HepG2 (cell line): ENCODE results near the gene TNFAIP8L2. TPM values are rescaled to one million over a fixed set of nuclear protein-coding genes. Genes with fewer than 3 reads are reported as not detected.

ENCODE experiments used
- MAFK ChIP-seq, 2 experiments: IDR thresholded peaks in 1 of 2; conservative IDR thresholded peaks in 1 of 2; 2 replicates each; pipeline ENCODE4 v1.6.1; 2011; ENCODE audit warnings: improper control_type of control experiment in 2 of 2, low read length in 2 of 2
- MLXIP ChIP-seq: sonication (generic); formaldehyde crosslinking; IDR thresholded peaks from 2 replicates; pipeline ENCODE4 v1.9.0; 2021; ENCODE audit warnings: missing genetic modification reagents, borderline replicate concordance
- NFIB ChIP-seq: sonication (generic); formaldehyde crosslinking; IDR thresholded peaks from 2 replicates; pipeline ENCODE4 v1.9.0; 2021; ENCODE audit warnings: missing genetic modification reagents, mild to moderate bottlenecking, borderline replicate concordance
- NPAS2 ChIP-seq: sonication (generic); formaldehyde crosslinking; IDR thresholded peaks from 2 replicates; pipeline ENCODE4 v1.8.0; 2022; ENCODE audit warnings: mild to moderate bottlenecking, missing genetic modification reagents, borderline replicate concordance
- SP4 ChIP-seq: sonication (generic); formaldehyde crosslinking; IDR thresholded peaks from 2 replicates; pipeline ENCODE4 v1.8.1; 2023; ENCODE audit warnings: mild to moderate bottlenecking, missing genetic modification reagents
- SRSF4 ChIP-seq: fragments of 200-400 bp; formaldehyde crosslinking; IDR thresholded peaks from one replicate; pipeline ENCODE4 v1.6.1; 2018; ENCODE audit warnings: mild to moderate bottlenecking, low read depth, low read length, moderate library complexity; ENCODE audit not compliant: poor library complexity, severe bottlenecking
- STAG1 ChIP-seq: sonication (generic); formaldehyde crosslinking; IDR thresholded peaks from 2 replicates; pipeline ENCODE4 v1.4.0; 2020; ENCODE audit warnings: missing genetic modification reagents
- ZNF282 ChIP-seq: fragments of 450-650 bp; IDR thresholded peaks from 2 replicates; pipeline ENCODE4 v1.6.1; 2018; ENCODE audit not compliant: partially characterized antibody
- ZNF317 ChIP-seq: sonication (generic); formaldehyde crosslinking; IDR thresholded peaks from 2 replicates; pipeline ENCODE4 v1.5.0; 2020; ENCODE audit warnings: mild to moderate bottlenecking, missing genetic modification reagents
- ZNF337 ChIP-seq: sonication (generic); formaldehyde crosslinking; IDR thresholded peaks from 2 replicates; pipeline ENCODE4 v1.5.1; 2020; ENCODE audit warnings: missing genetic modification reagents, low read depth, mild to moderate bottlenecking, borderline replicate concordance
- ZNF34 ChIP-seq: sonication (generic); formaldehyde crosslinking; IDR thresholded peaks from 2 replicates; pipeline ENCODE4 v1.4.0; 2020; ENCODE audit warnings: mild to moderate bottlenecking, missing genetic modification reagents, borderline replicate concordance
- ZNF569 ChIP-seq: sonication (generic); formaldehyde crosslinking; IDR thresholded peaks from 2 replicates; pipeline ENCODE4 v1.5.0; 2020; ENCODE audit warnings: mild to moderate bottlenecking, missing genetic modification reagents, moderate library complexity, borderline replicate concordance
- ZNF768 ChIP-seq: sonication (generic); formaldehyde crosslinking; IDR thresholded peaks from 2 replicates; pipeline ENCODE4 v1.4.0; 2020; ENCODE audit warnings: missing genetic modification reagents
- ZNF839 ChIP-seq: sonication (generic); formaldehyde crosslinking; IDR thresholded peaks from 2 replicates; pipeline ENCODE4 v1.4.0; 2020; ENCODE audit warnings: missing genetic modification reagents, mild to moderate bottlenecking, borderline replicate concordance
- polyA plus RNA-seq, 8 experiments: library from polyadenylated mRNA; depleted of rRNA in 3 of 8; stranded (reverse) in 7 of 8; unstranded in 1 of 8; fragments of >200 nt; fragmentation: Illumina TruSeq in 4 of 8; extraction: Trizol in 4 of 8; gene quantifications; 2 replicates each; pipeline versions ENCODE4 v1.2.1 to v1.2.3, GENCODE V29; 2011 to 2016; ENCODE audit warnings: low read depth in 4 of 8, missing spikeins in 1 of 8, mixed read lengths in 1 of 8; ENCODE audit not compliant: insufficient read depth in 1 of 8
- total RNA-seq, 5 experiments: library from RNA; depleted of rRNA; stranded (reverse); fragments of >200 nt; fragmentation: Illumina TruSeq; extraction: Trizol; gene quantifications; 2 replicates each; pipeline ENCODE4 v1.2.3, GENCODE V29; 2016; ENCODE audit warnings: low read depth in 1 of 5
- TF ChIP-seq, protein P1 (sequence below): sonication (generic); formaldehyde crosslinking; IDR thresholded peaks from 2 replicates; pipeline ENCODE4 v1.5.1; 2020; ENCODE audit warnings: mild to moderate bottlenecking, missing genetic modification reagents
- TF ChIP-seq, protein P2 (sequence below): fragments of 450-650 bp; IDR thresholded peaks from 2 replicates; pipeline ENCODE4 v1.6.1; 2016
- TF ChIP-seq, protein P3 (sequence below), 2 experiments: IDR thresholded peaks; 2 replicates each; pipeline ENCODE4 v1.6.1; 2011 to 2012; ENCODE audit warnings: low read length in 2 of 2, borderline replicate concordance in 1 of 2, low read depth in 1 of 2, mild to moderate bottlenecking in 1 of 2, moderate library complexity in 1 of 2

TNFAIP8L2 gene
- total and polyA plus RNA-seq, 2 of the 13 experiments (the other 11 are each of a cell fraction or from before 2014, with no cell fraction given) = not detected

GRCh38 chr1:151146412-151147131 is 9.9 kb upstream of the TNFAIP8L2 start, which contains the start of gene SEMA6C (continued):
- TF ChIP-seq, protein P1, sequence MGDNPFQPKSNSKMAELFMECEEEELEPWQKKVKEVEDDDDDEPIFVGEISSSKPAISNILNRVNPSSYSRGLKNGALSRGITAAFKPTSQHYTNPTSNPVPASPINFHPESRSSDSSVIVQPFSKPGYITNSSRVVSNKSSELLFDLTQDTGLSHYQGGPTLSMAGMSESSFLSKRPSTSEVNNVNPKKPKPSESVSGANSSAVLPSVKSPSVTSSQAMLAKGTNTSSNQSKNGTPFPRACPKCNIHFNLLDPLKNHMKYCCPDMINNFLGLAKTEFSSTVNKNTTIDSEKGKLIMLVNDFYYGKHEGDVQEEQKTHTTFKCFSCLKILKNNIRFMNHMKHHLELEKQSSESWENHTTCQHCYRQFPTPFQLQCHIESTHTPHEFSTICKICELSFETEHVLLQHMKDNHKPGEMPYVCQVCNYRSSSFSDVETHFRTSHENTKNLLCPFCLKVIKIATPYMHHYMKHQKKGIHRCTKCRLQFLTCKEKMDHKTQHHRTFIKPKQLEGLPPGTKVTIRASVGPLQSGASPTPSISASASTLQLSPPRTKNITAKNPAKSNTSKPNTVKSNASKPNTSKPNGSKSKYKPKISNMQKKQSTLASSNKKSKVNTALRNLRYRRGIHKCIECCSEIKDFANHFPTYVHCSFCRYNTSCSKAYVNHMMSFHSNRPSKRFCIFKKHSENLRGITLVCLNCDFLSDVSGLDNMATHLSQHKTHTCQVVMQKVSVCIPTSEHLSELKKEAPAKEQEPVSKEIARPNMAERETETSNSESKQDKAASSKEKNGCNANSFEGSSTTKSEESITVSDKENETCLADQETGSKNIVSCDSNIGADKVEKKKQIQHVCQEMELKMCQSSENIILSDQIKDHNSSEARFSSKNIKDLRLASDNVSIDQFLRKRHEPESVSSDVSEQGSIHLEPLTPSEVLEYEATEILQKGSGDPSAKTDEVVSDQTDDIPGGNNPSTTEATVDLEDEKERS = peak; percentile 41; the same call in 1 of the 2 replicates
- no peak for TF ChIP-seq NFIB
- TF ChIP-seq MLXIP = no peak
- TF ChIP-seq, protein P2, sequence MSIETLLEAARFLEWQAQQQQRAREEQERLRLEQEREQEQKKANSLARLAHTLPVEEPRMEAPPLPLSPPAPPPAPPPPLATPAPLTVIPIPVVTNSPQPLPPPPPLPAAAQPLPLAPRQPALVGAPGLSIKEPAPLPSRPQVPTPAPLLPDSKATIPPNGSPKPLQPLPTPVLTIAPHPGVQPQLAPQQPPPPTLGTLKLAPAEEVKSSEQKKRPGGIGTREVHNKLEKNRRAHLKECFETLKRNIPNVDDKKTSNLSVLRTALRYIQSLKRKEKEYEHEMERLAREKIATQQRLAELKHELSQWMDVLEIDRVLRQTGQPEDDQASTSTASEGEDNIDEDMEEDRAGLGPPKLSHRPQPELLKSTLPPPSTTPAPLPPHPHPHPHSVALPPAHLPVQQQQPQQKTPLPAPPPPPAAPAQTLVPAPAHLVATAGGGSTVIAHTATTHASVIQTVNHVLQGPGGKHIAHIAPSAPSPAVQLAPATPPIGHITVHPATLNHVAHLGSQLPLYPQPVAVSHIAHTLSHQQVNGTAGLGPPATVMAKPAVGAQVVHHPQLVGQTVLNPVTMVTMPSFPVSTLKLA = no peak
- TF ChIP-seq MAFK (conservative IDR thresholded peaks at IDR 0.05 in 1 of 2, IDR thresholded peaks at IDR 0.05 in 1 of 2; ENCODE audit: low read length in 2 of 2) = no peak
- peak; percentile 86 for TF ChIP-seq SP4 (CRISPR knock-in tag)
- TF ChIP-seq NPAS2 (CRISPR knock-in tag) = no peak
- TF ChIP-seq ZNF34 (CRISPR knock-in tag) = no peak
- TF ChIP-seq SRSF4 = no peak
- no peak for TF ChIP-seq ZNF839 (CRISPR knock-in tag)
- peak; percentile 86 for TF ChIP-seq ZNF768
- TF ChIP-seq, protein P3, sequence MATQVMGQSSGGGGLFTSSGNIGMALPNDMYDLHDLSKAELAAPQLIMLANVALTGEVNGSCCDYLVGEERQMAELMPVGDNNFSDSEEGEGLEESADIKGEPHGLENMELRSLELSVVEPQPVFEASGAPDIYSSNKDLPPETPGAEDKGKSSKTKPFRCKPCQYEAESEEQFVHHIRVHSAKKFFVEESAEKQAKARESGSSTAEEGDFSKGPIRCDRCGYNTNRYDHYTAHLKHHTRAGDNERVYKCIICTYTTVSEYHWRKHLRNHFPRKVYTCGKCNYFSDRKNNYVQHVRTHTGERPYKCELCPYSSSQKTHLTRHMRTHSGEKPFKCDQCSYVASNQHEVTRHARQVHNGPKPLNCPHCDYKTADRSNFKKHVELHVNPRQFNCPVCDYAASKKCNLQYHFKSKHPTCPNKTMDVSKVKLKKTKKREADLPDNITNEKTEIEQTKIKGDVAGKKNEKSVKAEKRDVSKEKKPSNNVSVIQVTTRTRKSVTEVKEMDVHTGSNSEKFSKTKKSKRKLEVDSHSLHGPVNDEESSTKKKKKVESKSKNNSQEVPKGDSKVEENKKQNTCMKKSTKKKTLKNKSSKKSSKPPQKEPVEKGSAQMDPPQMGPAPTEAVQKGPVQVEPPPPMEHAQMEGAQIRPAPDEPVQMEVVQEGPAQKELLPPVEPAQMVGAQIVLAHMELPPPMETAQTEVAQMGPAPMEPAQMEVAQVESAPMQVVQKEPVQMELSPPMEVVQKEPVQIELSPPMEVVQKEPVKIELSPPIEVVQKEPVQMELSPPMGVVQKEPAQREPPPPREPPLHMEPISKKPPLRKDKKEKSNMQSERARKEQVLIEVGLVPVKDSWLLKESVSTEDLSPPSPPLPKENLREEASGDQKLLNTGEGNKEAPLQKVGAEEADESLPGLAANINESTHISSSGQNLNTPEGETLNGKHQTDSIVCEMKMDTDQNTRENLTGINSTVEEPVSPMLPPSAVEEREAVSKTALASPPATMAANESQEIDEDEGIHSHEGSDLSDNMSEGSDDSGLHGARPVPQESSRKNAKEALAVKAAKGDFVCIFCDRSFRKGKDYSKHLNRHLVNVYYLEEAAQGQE (IDR thresholded peaks at IDR 0.05; ENCODE audit: borderline replicate concordance in 1 of 2, low read depth in 1 of 2, low read length in 2 of 2) = no peak; a peak in 1 of 4 replicates
- no peak for TF ChIP-seq ZNF569
- no peak for TF ChIP-seq ZNF282
- no peak for TF ChIP-seq STAG1 (CRISPR knock-in tag)
- TF ChIP-seq ZNF317 (CRISPR knock-in tag) = peak; percentile 58; the same call in 1 of the 2 replicates
- TF ChIP-seq ZNF337 (CRISPR knock-in tag) = 0 out of 2 replicates have a peak, but pooled peaks have one; percentile 5
